ENCODE data around the gene KRTAP5-11.
"Not testable (repeated sequence)": the region's sequence is repeated elsewhere in the genome, so short reads cannot be mapped to it uniquely, and the experiment has no call there.

DNA sequence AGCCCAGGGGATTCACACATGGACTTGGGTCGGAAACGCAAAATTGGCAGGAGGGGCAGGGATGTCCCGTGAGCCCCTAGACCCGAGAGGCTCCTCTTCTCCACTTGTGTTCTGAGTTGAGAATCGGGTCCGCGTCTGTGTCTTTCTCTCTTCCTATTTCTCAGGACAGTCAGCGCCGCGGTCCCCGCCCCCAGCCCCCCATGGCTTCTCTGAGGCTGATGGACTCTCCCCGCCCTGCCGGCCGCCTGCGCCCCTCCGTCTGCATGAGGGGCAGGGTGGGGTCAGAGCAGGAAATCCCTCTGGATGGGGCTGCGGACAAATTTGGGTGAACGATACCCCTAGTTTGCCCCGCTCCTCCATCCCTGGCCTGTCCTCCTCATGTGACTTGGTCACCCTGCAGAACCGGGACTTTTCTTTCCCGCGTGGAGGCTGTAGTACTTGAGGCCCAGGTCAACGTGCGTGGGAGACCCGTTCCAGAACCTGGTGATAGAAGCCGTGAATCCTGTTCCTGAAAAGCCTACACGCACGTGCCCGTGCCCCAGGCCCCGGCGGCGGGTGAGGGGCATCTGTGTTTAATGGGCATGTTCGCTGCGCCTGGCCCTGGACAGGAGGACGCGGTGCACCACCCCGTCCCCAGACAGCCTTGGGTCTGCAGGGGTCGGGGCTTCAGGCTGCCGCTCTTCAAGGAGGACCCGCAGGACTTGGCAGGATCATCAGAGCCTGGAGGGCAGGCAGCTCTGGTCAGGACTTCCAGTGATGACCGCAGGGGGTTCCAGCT lies 5.8 kb downstream of the KRTAP5-11 start:
- TF ChIP-seq MAZ (IDR thresholded peaks at IDR 0.05; ENCODE audit: borderline replicate concordance, low read depth, low read length); NFE2L2 (IDR thresholded peaks at IDR 0.05; ENCODE audit: low read depth, low read length); RFX5 (IDR thresholded peaks at IDR 0.05; ENCODE audit: low read depth, low read length); RAD21 (IDR thresholded peaks at IDR 0.05; ENCODE audit: low read length); USF2 (IDR thresholded peaks at IDR 0.05; ENCODE audit: low read depth, low read length); BHLHE40 (IDR thresholded peaks at IDR 0.05; ENCODE audit: low read depth, low read length); CEBPB (IDR thresholded peaks at IDR 0.05; ENCODE audit: low read depth, low read length); MAFK (IDR thresholded peaks at IDR 0.05; ENCODE audit: low read depth, low read length); POLR2A (IDR thresholded peaks at IDR 0.05; ENCODE audit: low read depth, low read length); SMC3 (IDR thresholded peaks at IDR 0.05; ENCODE audit: low read depth, low read length); FOS (IDR thresholded peaks at IDR 0.05; ENCODE audit: low read depth, low read length); MXI1 (IDR thresholded peaks at IDR 0.05; ENCODE audit: borderline replicate concordance, low read depth, low read length); RCOR1 (IDR thresholded peaks at IDR 0.05; ENCODE audit: insufficient replicate concordance, low read length): not testable (repeated sequence)
- TF ChIP-seq, protein P1, sequence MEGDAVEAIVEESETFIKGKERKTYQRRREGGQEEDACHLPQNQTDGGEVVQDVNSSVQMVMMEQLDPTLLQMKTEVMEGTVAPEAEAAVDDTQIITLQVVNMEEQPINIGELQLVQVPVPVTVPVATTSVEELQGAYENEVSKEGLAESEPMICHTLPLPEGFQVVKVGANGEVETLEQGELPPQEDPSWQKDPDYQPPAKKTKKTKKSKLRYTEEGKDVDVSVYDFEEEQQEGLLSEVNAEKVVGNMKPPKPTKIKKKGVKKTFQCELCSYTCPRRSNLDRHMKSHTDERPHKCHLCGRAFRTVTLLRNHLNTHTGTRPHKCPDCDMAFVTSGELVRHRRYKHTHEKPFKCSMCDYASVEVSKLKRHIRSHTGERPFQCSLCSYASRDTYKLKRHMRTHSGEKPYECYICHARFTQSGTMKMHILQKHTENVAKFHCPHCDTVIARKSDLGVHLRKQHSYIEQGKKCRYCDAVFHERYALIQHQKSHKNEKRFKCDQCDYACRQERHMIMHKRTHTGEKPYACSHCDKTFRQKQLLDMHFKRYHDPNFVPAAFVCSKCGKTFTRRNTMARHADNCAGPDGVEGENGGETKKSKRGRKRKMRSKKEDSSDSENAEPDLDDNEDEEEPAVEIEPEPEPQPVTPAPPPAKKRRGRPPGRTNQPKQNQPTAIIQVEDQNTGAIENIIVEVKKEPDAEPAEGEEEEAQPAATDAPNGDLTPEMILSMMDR (conservative IDR thresholded peaks at IDR 0.05; ENCODE audit: low read depth, low read length) = not testable (repeated sequence)

Measured in IMR-90 (cell line).